ENCODE measurements around the gene ZNF548. TPM values are rescaled to one million over a fixed set of nuclear protein-coding genes. Genes with fewer than 3 reads are reported as not detected.

ZNF548 gene
- total RNA-seq, 4 donors from 2014 or later = 11.7 to 35.9 (median 22.7) TPM

DNA sequence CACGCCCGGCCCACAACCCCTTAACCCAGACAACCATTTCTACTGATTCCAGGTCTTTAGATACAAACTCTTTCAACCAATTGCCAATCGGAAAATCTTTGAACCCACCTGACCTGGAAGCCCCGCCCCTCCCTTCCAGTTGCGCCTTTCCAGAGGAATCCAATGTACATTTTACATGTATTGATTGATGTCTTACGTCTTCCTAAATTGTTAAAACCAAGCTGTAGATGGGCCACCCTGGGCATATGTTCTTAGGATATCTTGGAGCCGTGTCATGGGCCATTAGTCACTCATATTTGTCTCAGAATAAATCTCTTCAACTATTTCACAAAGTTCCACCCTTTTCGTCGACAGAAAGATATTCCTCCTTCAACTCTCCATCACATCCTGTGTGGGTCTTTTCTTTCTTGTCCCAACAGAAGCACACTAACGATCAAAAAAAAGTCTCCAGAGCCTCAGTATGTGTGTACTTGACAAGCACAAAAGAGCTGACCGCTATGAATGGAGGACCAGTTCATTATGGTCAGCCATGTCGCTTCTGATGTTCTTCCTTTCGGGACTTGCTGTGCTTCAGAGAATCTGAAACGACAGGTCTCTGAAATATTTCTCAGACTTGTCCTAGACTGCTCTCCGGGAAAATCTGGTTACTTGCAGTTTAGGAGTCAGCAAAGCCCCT is 44.9 kb downstream of the ZNF548 start:
- peak; percentile 5 for ATAC-seq (ENCODE audit: low FRiP score)
- no peak for DNase-seq (ENCODE audit: low spot score)
- TF ChIP-seq, protein P1, sequence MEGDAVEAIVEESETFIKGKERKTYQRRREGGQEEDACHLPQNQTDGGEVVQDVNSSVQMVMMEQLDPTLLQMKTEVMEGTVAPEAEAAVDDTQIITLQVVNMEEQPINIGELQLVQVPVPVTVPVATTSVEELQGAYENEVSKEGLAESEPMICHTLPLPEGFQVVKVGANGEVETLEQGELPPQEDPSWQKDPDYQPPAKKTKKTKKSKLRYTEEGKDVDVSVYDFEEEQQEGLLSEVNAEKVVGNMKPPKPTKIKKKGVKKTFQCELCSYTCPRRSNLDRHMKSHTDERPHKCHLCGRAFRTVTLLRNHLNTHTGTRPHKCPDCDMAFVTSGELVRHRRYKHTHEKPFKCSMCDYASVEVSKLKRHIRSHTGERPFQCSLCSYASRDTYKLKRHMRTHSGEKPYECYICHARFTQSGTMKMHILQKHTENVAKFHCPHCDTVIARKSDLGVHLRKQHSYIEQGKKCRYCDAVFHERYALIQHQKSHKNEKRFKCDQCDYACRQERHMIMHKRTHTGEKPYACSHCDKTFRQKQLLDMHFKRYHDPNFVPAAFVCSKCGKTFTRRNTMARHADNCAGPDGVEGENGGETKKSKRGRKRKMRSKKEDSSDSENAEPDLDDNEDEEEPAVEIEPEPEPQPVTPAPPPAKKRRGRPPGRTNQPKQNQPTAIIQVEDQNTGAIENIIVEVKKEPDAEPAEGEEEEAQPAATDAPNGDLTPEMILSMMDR (IDR thresholded peaks at IDR 0.05) = no peak

DNA sequence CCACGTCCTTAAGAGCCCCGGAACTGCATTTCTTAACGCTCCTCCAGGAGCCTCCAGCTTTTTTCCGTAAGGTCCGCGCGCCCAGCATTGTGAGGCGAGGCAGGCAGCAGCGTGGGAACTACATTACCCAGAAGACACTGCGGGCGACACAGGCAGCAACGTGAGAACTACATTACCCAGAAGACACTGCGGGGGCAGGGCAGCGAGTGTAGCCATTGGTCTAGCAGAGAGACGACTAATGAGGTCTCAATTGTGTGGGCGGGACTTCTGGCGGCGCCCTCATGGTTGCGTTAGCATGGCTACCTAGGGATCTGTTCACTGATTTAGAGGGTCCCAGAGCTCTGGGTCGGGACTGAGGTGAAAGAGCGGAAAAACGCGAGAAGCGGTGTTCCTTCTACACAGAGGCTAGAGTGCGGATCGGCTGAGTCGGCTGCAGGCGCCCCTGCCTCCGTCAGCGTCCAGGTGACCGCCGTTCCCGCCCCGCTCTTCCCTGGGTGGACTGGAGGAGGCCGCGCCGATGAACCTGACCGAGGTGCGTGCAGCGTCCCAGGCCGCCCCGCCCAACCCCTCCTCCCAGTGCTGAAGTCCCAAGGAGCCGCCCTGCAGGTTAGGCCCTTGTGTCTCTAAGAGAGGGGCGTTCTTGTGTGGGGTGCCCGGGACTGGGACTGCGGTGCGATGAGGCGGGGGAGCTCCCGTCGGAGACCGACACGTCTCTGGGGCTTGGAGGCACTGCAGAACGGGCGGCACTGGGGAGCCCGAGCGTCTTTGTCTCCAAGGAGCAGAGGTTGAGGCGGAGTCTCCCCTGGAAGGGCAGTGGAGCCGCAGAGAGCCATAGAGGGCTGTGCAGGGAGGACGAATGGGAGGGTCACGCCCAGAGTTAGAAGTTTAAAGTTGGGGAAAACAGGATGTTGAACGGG is 45.7 kb downstream of the ZNF548 start, which contains the start of gene ZNF749:
ZNF749 (plus strand) TSS at position 264 of the 917 bp plus-strand sequence; CDS start at position 518, 254 bp downstream.
- peak; percentile 98 for DNase-seq (ENCODE audit: low spot score)
- peak; percentile 100 for ATAC-seq (ENCODE audit: low FRiP score)
- TF ChIP-seq, protein P1 (IDR thresholded peaks at IDR 0.05) = no peak

DNA sequence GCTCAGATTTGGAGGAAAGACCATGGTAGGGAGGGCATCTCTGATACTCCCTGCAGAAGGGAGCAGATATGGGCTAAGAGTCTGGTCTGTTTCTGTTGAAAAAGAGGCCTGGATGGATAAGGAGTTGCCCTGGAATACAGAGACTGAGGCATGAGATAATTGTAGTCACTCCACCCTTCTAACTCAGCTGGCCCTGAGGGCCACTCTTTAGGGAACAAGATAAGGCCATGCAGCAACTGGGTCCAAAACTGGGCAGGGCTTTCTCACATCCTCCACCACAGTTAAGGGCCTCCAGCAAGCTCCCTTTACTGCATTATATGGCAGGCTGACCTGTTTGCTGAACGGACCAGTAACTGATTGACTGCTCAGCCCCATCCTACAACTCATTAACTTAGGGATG is 46.8 kb downstream of the ZNF548 start:
- no peak for DNase-seq (ENCODE audit: low spot score)
- TF ChIP-seq, protein P1 (IDR thresholded peaks at IDR 0.05) = no peak
- ATAC-seq (ENCODE audit: low FRiP score) = no peak

DNA sequence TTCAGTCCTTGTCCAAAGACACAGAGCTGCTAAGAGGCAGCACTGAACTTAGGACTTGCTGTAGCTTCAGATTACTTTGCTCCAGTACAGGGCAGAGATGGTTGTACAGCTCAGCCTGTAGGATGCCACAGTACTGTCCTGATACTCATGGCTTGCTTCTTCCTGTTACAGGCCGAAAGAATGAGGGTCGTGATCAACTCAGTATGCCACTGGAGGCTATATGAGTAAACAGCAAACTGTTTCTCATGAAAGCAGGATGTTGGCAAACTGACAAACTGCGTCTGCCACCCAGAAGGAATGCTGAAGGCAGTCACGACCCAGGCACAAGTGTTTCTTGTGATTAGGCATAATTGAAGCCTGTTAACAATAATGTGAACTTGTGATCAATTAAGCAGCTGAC is 48.3 kb downstream of the ZNF548 start:
- no peak for ATAC-seq (ENCODE audit: low FRiP score)
- no peak for DNase-seq (ENCODE audit: low spot score)
- TF ChIP-seq, protein P1 (IDR thresholded peaks at IDR 0.05) = no peak

DNA sequence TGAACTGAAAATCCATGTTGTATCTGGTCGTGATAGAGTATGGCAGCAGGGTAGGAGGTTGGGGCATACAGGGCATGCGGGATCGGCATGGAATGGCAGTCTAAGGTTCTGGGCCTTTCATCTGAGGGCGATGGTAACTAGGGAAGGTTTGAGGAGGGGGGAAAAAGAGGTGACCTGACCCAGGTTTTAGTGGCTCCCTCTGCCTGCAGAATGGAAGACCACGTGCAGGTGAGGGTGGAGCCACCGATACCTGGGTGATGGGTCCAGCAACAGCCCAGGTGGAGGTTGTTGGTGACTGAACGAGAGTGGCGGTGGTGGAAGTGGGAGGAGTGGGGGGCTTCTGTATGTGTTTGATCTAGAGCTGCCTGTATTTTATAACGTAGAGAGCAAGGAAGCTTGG is 49.3 kb downstream of the ZNF548 start:
- DNase-seq (ENCODE audit: low spot score) (no peak), ATAC-seq (ENCODE audit: low FRiP score) (no peak)
- TF ChIP-seq, protein P1 (IDR thresholded peaks at IDR 0.05) = no peak

DNA sequence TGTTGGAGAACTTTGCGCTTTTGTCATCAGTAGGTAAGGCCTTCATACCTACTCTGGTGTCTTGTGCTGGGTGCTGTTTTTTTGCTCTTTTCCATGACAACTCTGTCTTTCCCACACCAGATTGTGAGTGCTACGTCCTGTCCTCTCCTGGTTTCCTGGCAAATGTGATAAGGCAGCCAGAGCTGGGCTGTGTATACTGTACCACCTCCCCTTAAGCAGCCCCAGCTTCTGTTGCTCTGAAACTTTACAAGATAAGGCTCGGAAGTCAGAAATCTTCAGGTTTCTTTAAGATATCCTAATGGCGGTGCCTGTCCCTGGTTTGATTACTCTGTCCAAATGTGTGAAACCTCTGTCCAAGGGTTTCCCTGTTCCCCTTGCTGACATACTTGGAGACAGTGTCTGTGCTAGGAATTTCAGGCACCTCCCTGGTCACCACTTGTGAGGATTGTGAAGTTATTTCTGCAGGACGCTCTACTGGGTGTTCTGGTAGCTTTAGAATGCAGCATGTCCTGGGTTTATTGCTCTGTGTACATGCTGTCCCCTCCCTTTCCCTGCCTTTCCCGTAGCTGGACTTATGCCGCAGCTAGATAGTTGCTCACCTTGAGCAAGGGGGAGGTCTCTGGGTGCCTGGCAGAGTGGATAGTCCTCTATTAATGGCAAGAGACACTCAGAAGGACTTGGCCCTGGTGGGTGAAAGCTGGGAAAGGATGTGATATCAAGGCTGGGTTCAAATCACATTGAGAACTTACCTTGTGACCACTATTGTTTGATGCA is 52.5 kb downstream of the ZNF548 start:
- DNase-seq (ENCODE audit: low spot score) (no peak), ATAC-seq (ENCODE audit: low FRiP score) (no peak)
- TF ChIP-seq, protein P1 (IDR thresholded peaks at IDR 0.05) = no peak
